HG03565 (cell line): ENCODE results near the gene OR11H6.
"Not testable (repeated sequence)": the region's sequence is repeated elsewhere in the genome, so short reads cannot be mapped to it uniquely, and the experiment has no call there.

Experiments
- ATAC-seq: cut with Tn5 transposase; IDR thresholded peaks from one replicate; pipeline ENCODE4 v1.9.1; 2021; ENCODE audit warnings: mild to moderate bottlenecking, moderate library complexity; ENCODE audit not compliant: unreplicated experiment

OR11H6 gene

DNA sequence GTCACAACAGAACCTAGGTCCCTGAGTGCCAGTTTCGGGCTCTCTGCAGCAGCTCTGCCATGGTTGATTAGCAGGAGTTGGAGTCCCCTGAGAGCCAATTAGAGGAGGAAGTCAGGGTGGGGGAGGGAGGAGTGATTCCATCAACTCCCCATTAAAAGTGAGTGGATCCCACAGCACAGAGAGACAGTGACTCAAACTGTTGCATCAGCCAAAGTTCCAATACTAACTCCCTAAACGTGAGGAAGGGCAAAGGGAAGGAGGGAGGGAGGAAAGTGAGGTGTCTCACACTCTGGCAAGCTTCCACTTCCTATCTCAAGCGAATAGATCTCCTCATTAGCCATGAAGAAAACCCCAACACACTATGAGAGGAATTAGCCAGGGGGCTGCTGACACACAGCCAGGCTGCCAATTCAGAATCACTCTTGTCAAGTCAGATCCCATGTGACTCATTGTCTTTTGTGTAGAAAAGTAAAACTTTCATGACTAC, 39.2 kb downstream of the OR11H6 start:
- ATAC-seq: no peak

DNA sequence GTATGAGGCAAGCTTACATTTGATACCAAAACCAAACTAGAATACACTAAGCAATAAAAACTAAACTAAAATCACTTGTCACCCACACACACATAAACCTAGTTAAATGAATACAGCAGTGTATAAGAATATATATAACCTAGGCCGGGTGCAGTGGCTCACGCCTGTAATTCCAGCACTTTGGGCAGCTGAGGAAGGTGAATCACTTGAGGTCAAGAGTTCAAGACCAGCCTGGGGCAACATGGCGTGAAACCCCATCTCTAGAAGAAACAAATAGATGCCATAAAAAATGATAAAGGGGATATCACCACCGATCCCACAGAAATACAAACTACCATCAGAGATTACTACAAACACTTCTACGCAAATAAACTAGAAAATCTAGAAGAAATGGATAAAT, 40.9 kb downstream of the OR11H6 start:
- not testable (repeated sequence) for ATAC-seq

DNA sequence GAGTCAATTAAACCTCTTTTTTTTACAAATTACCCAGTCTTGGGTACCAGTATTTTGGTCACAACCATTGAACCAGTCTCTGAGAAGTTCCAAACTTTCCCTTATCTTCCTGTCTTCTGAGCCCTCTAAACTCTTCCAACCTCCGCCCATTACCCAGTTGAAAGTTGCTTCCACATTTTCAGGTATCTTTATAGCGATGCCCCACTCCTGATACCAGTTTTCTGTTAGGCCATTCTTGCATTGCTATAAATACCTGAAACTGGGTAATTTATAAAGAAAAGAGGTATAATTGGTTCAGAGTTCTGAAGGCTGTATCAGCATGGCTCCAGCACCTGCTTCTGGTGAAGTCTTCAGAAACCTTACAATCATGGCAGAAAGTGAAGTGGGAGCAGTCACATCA, 50.6 kb downstream of the OR11H6 start:
- ATAC-seq: no peak
